HG03469 (cell line): ENCODE measurements around the gene ATP9B.

Source experiments
- ATAC-seq: cut with Tn5 transposase; IDR thresholded peaks from one replicate; pipeline ENCODE4 v1.9.1; 2021; ENCODE audit warnings: mild to moderate bottlenecking, moderate library complexity, moderate number of reproducible peaks; ENCODE audit not compliant: unreplicated experiment

Gene ATP9B

GRCh38 chr18:79392226-79392625, 323.0 kb downstream of the ATP9B start:
- ATAC-seq, result no peak

- no peak for ATAC-seq
These were observed 324.0 kb downstream of the ATP9B start for GRCh38 chr18:79393181-79393634.

- no peak for ATAC-seq
These were observed 324.7 kb downstream of the ATP9B start for GRCh38 chr18:79393635-79394533.

GRCh38 chr18:79394534-79395307, 325.5 kb downstream of the ATP9B start:
- no peak for ATAC-seq

- ATAC-seq, result no peak
These were observed 326.1 kb downstream of the ATP9B start for GRCh38 chr18:79395308-79395640.

GRCh38 chr18:79395761-79396404, 326.7 kb downstream of the ATP9B start, which contains the start of gene NFATC1:
NFATC1 (plus strand) TSS chr18:79395930; CDS start chr18:79396225, 295 bp downstream.
- no peak for ATAC-seq

- ATAC-seq, result no peak
These were observed 327.4 kb downstream of the ATP9B start for GRCh38 chr18:79396431-79397246.

- no peak for ATAC-seq
These were observed 328.1 kb downstream of the ATP9B start for GRCh38 chr18:79397247-79397829.

- ATAC-seq, result no peak
These were observed 328.9 kb downstream of the ATP9B start for GRCh38 chr18:79397830-79398761.

GRCh38 chr18:79399275-79400081, 330.3 kb downstream of the ATP9B start:
- no peak for ATAC-seq

- ATAC-seq, result no peak
These were observed 330.9 kb downstream of the ATP9B start for GRCh38 chr18:79400091-79400590.

- ATAC-seq, result no peak
These were observed 331.6 kb downstream of the ATP9B start for GRCh38 chr18:79400591-79401381.

- no peak for ATAC-seq
These were observed 332.5 kb downstream of the ATP9B start for GRCh38 chr18:79401494-79402208.

- no peak for ATAC-seq
These were observed 333.0 kb downstream of the ATP9B start for GRCh38 chr18:79402209-79402576.

GRCh38 chr18:79402977-79403722, 334.0 kb downstream of the ATP9B start:
- ATAC-seq, result no peak
